Activated CD4-positive, alpha-beta T cell treated with anti-CD3 and anti-CD28 coated beads, Interleukin-10, Interleukin-2, amounts not matched to agents 100 ng/mL and 50 ng/mL, durations not matched to agents 16 hours and 8 hours (primary cell): ENCODE data around the gene RHCG.

Experiments
- DNase-seq: peaks from one replicate; pipeline ENCODE4 v3.0.0-alpha.2; 2020

Gene RHCG

DNA sequence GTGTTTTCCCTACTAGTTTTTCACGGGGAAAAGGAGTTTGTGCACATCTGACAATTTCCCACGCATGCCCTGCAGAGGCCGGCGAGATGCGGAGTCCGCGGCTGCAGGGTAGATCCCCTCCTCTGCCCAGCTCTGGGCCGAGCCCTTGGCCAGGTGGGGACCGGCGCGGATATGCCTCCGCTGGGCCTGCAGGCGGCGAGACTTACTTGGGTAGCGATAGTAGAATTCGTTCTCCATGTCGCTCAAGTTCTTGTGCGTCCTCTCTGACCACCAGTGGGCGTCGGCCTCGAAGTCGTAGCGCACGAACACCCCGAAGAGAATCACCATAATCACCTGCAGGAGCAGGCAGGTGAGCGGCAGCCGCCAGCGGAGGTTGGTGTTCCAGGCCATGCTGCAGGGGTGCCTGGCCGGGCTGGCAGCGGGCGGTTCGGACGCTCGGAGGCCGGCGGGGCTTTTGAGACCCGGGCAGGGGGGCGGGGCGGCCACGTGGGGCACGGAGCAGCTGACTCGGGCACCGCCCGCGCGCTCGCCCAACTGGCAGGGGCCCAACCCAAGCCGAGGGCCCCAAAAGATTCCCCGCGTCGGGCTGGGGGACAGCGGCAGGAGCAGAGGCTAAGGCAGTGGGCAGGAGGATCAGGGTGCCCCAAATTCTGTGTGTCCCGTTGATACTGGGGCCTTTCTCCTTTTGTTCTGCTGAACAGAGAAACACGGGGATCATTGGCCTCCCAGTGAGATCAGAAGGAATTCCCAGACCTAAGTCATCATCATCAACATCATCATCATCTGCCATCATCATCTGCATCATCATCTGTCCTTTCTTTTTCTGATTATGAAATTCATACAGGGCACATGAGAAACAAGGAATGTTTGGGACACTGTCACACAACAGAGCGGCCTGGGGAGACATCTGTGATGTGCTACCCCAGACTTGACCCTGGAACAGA is at the start of gene RHCG:
Gene RHCG (minus strand): TSS at position 429 of the 944 bp plus-strand sequence. CDS start 39 bp downstream, at position 390.
- peak; percentile 13 for DNase-seq

DNA sequence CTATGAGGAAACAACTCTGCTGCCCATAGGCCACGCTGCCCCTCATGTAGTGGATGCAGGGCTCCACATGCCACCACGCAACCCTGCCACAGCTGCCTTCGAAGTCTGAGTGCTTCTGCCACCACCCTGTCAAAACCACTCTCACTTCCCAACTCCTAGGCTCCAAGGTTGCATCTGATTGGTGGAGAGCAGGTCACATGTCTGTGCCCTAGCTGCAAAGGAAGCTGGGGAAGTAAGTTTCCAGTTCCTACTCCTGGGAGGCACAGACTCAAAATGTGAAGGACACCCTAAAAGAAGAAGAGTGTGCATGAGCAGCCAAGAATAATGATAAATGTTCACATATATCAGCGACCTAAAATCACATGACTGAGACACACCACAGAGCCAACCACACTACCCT is 47.0 kb upstream of the RHCG start:
- DNase-seq, result no peak

DNA sequence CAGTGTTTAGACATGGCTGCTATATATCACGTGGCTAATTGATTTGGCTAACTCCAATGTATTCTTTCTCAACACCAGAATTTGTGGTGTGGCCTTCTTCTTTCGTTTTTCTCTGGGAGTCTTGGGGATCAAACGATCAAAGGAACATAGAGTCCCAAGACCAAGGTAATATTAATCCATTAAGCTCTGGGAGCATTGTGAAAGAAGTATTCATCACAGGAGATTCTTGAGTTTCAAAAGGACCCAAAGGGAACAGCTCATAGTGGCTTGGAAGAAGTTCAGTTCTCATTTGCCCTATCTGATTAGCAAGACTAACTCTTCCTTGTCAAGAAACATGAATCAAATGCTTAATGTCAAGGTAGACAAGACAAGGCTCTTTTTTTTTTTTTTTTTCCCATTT is 46.0 kb upstream of the RHCG start:
- no peak for DNase-seq

DNA sequence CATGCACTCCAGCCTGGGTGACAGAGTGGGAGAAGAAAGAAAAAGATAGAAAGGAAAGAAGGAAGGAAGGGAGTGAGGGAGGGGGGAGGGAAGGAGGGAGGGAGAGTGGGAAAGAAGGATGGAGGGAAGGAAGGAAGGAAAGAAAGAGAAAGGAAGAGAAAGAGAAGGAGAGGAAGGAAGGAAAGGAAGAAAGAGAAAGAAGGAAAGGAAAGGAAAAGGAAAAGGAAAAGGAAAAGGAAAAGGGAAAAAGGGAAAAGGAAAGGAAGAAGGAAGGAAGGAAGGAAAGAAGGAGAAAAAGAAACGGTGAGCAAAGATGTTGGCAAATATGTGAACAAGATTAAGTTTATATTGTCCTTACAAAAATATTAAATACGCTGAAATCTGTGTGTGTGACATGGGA is 42.6 kb upstream of the RHCG start:
- DNase-seq, result no peak

DNA sequence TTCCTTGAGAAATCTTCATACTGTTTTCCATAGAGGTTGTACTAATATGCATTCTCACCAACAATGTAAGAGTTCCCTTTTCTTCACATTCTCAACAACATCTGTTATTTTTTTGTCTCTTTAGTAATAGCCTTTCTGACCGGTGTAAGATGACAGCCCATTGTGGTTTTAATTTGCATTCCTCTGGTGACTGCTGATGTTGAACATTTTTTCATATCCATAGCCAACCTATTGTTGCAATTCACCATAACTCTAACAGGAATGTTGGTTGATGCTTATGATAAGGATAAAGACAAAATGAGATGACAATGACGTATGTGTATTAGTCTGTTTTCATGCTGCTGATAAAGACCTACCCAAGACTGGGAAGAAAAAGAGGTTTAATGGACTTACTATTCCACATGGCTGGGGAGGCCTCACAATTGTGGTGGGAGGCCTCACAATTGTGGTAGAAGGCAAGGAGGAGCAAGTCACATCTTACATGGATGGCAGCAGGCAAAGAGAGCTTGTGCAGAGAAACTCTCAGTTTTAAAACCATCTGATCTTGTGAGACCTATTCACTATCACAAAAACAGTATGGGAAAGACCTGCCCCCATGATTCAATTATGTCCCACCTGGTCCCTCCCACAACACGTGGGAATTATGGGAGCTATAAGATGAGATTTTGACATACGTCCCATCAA is 37.6 kb upstream of the RHCG start:
- no peak for DNase-seq

DNA sequence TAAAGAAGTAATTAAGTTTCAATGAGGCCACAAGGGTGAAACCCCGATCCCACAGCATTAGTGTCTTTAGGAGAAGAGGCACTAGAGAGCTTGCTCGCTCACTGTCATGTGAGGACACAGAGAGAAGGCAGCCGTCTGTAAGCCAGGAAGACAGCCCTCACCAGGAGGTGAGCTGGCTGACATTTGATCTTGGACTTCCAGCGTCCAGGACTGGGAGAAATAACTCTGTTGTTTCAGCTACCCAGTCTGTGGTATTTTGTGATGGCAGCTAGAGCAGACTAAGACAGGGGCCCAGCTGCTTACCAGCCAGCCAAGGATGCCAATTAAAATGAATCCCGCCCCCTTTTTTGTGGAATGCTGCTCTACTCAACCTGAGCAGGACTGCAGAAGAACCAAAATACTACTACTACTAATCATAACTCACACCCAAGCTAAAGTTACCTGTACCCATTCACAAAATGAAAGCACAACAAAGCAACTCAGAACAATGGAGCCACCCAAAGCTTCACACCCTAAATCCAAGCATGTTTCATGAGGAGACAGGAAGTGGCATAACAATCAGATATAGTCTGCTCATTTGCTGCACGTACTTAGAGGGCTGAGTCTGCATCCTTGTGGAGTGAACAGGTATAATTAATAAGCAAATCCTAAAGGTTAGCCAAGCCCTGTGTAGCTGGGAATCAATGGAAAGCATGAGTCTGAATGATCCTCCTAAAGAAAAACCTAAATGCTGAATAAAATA is 35.6 kb upstream of the RHCG start:
- DNase-seq, result no peak

DNA sequence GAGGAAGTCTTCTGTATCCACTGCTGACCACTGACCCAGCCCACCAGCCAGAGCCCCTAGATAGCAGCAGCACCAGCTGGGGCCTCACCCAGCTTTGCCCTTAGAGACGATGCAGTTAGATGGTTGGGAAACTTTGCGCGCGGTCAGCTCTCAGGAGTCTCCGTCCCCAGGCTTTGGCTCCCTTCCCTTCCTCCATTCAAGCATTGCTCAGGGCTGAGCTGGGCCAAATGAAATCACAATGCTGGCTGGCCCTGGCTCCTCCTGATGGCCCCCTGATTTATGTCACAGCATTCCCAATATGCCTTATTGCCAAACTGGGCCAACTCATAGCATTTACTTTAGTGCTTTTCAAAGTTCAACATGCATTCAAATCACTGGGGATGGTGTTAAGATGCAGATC is 34.6 kb upstream of the RHCG start:
- DNase-seq, result no peak

DNA sequence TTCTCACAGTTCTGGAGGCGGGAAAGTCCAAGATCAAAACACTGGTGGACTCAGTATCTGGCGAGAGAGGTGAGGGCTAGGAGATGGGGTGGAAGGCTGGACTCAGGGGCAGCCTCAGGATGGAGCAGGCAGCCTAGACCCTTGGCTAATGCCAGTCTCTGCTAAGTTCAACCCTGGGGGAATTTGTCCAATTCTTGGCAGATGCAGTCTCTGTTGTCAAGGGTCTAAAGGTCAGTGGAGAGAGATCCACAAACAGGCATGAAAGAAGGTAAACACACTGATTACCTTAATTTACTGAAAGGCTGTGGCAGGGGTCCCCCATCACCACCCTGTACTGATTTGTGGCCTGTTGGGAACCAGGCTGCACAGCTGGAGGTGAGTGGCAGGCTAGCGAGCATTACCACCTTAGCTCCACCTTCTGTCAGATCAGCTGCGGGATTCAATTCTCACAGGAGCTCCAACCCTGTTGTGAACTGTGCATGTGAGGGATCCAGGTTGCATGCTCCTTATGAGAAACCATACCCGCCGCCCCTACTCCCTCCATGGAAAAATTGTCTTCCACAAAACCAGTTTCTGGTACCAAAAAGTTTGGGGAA is 32.5 kb upstream of the RHCG start:
- no peak for DNase-seq

DNA sequence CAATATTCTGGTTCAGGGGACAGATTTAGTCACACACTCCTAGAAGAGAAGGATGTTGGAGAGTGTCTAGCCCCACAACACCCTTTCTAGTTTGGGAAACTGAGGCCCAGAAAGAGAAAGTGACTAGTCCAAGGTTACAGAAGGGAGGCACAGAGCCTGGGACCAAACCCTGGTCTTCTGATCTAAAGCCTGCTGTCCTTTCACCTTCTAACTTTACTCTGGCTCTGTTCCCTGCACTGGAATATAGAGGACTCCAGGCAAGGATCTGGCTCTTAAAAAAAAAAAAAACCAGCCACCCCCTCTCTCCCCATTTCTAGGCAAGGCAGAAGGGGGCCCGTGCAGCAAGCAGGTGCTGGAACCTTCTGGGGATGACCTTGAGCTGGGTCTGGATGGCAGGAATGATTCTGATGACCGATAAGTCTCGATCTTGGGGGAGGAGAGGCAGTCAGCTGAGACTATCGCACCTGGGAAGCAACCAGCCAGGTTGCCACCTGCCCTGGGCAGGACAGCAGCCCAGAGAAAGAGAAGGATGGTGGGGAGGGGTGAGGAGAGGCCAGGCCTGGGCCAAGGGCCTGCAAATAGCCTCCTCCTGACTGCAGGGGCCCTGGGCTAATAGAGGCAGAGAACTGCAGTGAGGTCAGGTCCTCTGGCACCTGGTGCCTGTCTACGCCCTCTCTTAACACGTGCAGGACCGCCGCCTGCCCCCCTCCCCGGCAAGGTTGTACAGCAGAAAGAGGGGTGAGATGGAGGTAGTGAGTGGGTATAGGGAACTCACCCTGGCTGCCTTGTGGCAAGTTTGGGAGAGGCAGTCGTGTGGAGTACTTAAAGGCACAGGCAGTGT is 30.4 kb upstream of the RHCG start:
- DNase-seq, result no peak

DNA sequence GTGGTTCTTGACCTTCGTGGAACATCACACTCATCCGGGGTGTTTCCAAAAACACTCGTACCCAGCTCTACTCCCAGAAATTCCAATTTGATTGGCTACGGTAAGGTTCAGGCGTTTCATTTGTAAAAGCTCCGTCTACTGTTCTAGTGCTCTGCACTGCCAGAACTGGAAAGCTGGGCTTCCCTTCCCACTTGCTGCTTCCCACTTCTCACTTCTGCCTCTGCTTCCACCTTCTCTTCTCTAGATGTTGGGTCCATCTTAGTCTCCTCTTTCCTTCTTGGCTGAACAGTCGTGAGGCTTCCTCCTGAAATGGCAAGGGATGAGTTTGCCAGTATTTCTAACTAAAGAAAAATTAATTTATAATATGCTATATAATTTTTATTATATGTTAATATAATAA is 29.8 kb upstream of the RHCG start:
- DNase-seq, result no peak

DNA sequence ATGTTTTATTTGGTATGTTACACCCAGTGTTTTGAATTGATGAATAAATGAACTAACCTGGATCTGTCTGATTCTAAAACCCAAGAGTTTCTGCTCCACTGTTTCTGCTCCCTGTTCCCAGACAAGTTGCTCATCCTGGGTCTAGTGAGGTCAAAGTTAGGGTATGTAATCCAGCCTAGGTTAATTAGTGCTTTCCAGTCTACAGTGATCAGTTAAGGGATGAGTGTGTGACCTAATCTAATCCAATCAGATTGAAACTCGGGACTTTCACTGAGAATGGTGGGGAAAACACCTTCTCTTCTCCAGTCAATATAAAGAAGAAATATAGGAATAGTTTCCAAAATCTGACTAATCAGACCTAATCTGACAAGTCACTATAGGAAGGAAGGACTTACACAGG is 27.8 kb upstream of the RHCG start:
- DNase-seq, result no peak

DNA sequence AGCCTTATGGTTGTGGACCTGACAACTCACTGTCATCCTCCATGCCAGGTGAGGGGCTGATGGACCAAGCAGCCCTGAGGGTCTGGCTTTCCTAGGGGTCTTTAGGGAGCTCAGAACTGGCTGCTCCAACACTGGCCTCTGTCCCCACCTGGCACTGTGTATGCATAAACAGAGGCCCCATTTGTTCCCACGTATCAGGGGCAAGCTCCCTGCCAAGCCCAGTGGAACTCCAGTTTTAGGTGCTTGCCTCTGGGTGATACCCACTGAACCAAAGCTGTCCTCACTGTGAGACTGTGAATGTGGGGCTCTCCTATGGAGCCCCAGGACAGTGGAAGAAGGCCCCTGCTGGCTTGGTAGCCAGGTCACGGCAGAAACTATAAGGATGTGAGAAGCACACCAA is 26.7 kb upstream of the RHCG start:
- no peak for DNase-seq

DNA sequence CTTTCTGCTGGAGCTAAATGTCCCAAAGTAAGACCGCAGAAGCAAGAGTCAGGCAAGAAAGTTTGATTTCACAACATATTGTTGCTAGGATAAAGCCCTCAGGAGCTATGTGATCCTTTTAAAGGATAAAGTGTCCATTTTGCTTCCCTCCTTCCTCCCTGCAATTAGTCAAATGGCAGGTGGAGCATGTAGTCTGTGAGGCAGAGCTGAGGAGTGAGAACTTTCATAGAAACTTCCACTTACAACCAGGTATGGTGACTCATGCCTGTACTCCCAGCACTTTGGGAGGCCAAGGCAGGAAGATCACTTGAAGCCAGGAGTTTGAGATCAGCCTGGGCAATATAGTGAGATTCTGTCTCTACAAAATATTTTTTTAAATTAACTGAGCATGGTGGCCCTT is 25.2 kb upstream of the RHCG start:
- no peak for DNase-seq

DNA sequence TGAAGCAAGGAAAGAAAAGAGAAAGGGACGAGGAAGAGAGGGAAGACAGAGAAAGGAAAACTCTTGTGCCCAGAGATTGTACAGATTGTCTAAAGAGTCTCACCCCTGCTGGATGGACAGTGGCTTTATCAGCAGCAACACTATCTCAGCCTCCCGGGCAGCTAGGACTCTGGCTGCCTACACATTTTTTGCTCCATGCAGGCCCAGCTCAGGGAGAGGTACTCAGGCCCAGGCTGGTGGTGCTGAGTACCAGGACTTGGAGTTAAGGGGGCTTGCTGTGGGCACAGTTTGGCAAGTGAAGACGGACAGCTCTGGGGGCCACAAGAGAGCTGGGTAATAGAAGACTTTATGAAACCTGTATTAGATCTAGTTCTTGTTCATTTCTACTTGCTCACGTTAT is 19.1 kb upstream of the RHCG start:
- DNase-seq, result no peak

DNA sequence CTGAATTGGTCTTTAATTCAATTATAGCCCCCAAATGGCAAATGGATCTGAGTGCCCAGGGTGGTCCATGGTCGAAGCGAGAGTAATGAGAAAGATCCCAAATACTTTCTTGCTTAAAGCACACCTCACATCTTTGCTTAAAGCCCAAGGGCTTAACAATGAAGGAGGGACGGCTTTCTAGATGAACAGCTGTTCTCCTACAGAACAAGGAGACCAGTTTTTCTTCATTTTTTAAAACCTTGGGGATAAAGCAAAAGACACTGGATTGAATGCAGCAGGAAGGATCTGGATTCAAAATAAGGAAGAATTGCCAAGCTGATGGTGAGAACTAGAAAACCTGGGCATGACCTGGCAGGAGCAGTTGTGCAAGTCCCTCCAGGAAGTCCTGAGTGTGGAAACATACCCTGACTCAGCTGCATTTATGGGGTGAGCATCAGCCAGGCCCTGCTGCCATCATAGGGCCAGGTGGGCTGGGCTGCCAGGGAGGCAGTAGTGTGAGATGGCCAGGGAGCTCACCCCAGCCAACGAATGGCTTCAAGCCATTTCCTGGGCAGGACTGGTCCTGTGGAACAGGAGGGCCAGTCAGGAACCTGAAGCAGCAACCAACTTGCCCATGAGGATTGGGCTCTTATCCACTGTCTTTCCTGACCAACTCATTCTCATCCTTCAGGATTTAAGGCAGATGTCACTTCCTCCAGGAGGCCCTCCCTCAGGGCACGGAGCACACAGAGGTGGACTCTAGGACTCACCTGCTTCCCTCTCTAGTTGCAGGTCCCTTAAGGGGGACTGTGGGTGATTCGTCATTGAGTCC is 18.4 kb upstream of the RHCG start:
- no peak for DNase-seq

DNA sequence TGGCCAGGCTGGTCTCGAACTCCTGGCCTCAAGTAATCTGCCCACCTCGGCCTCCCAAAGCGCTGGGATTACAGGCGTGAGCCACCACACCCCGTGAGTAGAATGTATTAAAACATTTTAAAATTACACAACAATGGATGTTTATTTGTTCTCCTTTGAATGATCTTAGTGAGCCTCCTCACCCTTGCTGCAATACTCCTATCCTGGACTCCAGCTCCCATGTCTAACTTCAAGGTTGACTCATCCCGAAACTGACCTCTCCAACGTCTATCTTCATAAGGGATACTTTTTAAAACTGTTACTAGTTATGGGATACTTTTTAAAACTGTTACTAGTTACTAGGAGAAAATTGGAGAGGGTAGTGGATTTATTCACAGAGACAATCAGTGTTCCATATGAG is 17.8 kb upstream of the RHCG start:
- DNase-seq, result no peak

DNA sequence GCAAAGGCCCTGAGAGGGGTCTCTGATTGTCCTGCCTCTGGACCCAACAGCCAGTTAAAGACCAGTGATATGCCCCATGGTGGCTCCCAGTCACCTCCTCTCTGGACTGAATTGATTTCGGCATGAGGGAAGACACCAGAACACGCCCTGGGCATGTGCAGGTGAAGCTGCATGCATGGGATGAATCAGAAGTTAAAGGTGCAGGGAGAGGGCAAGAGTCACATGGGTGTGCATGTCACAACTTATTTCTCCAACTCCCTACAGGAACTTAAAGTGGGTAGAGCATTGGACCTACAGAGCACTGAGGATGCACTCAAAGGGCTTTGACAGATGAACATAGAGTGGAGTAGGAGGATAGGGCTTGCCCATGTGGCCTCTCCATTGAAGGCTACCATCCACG is 16.9 kb upstream of the RHCG start:
- DNase-seq, result no peak

DNA sequence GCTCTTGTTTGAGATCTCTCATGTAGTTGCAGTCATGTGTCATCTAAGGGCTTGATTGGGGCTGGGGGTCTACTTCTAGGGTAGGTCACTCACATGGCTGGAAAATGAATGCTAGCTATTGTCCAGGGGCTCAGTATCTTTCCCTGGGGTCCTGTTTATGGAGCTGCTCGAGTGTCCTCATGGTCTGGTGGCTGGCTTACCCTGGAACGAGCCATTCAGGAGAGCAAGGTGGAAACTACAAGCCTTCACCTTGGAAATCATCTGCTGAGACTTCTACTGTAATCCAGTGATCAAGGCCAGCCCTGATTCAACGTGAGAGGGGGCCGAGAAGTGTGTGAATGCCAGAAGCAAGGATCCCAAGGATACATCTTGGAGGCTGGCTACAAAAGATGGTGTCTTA is 16.2 kb upstream of the RHCG start:
- DNase-seq, result no peak

DNA sequence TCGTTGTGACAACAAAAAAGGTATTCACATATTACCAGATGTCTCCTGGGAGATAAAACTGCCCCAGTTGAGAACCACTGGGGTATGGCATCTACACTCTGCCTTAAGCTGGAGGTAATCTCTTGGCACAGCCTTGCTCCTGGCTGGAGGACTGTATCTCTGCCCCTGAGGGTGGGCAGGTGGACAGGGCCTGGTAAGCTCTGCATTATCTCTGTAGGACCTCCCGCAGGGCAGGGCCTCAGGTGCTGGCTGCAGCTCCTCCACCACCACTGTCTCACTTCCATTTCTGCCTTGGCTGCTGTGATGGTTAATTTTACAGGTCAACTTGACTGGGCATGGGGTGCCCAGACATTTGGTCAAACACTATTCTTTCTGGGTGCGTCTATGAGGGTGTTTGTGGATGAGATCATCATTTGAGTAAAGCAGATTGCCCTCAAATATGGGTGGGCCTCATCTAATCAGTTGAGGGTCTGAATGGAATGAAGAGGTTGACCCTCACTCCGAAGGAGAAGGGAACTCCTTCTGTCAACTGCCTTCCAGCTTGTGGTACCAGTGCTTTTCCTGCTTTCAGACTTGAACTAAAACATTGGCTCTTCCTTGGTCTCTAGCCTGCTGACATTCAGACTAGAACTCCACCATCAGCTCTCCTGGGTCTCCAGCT is 9.8 kb upstream of the RHCG start:
- no peak for DNase-seq

DNA sequence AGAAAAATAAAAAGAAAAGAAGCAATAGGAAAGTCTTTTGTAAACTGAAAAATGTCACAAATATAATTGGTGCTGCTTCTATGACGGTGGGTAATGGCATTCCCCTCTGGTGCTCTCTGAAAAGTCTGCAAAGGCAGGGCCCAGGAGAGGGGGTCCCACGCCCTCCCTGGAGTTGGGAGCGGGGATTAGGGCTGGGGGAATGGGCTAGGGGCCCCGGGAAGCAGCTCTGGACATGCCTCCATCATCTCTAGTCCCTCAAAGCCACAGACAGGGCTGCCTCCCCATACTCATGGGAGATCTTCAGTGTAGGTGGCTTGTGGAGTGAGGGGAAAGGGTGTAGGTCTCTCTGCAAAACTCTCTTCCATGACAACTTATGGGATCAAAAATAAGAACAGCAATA is 7.8 kb upstream of the RHCG start:
- DNase-seq, result no peak
